Endothelial cell of umbilical vein (primary cell): ENCODE results near the gene TESPA1. TPM values are rescaled to one million over a fixed set of nuclear protein-coding genes. Genes with fewer than 3 reads are reported as not detected.

Experiments
- BruUV-seq: library from RNA; stranded (reverse); fragments of 400-500 nt; replicated peaks from 2 replicates; lab custom pipeline; 2021; lab: Mats Ljungman, UMichigan
- CTCF ChIA-PET: fragments of 300-600, 350-600 bp; sonication (Branson Sonifier 250); formaldehyde crosslinking; loops from one replicate; lab custom pipeline; 2021; ENCODE audit warnings: antibody characterized with exemption, inconsistent platforms; lab: Charles Lee
- POLR2A ChIA-PET: fragments of 300-600, 350-600 bp; sonication (Branson Sonifier 250); formaldehyde crosslinking; loops from one replicate; lab custom pipeline; 2021; ENCODE audit warnings: antibody characterized with exemption, inconsistent platforms; lab: Charles Lee
- DNase-seq: peaks from one replicate; pipeline ENCODE4 v3.0.0-alpha.2; 2011; ENCODE audit warnings: low read depth, low spot score
- FAIRE-seq: peaks from 2 replicates; lab custom pipeline; 2011; peaks lifted over from hg19 to GRCh38; lab: Jason Lieb, UNC
- H2AFZ ChIP-seq: 2 replicates; pipeline ENCODE4 v1.6.0; 2012; ENCODE audit warnings: low read depth, low read length, control low read depth, inconsistent platforms
- H3K27ac ChIP-seq: 2 replicates; pipeline ENCODE4 v1.5.1; 2011; ENCODE audit warnings: low read depth, mild to moderate bottlenecking, control low read depth, low read length, moderate library complexity; ENCODE audit not compliant: insufficient read depth
- H3K27me3 ChIP-seq, 2 experiments: 2 replicates each; pipeline versions ENCODE4 v1.6.0 to v1.6.1; 2011; ENCODE audit warnings: low read length in 2 of 2, mixed read lengths in 1 of 2; ENCODE audit not compliant: control insufficient read depth in 2 of 2, insufficient read depth in 2 of 2
- H3K36me3 ChIP-seq, 2 experiments: 2 replicates in 1 of 2; 3 replicates in 1 of 2; pipeline ENCODE4 v1.5.1; 2011; ENCODE audit warnings: low read length in 2 of 2, mild to moderate bottlenecking in 1 of 2, moderate library complexity in 1 of 2; ENCODE audit not compliant: control insufficient read depth in 2 of 2, insufficient read depth in 2 of 2; ENCODE audit errors: extremely low read depth in 1 of 2
- H3K4me1 ChIP-seq: 3 replicates; pipeline ENCODE4 v1.5.1; 2011; ENCODE audit warnings: mild to moderate bottlenecking, low read length; ENCODE audit not compliant: control insufficient read depth, insufficient read depth; ENCODE audit errors: extremely low read depth
- H3K4me2 ChIP-seq: 2 replicates; pipeline ENCODE4 v1.6.1; 2011; ENCODE audit warnings: low read length, control low read depth, mixed read lengths; ENCODE audit not compliant: insufficient read depth
- H3K4me3 ChIP-seq, 3 experiments: fragments of 200-600 bp in 1 of 3; sonication (generic), shearing (Covaris generic) in 1 of 3; replicated peaks in 1 of 3; 2 replicates each; pipeline ENCODE4 v1.5.1; 2011 to 2016; ENCODE audit warnings: control low read depth in 3 of 3, low read length in 3 of 3, mild to moderate bottlenecking in 2 of 3, inconsistent platforms in 1 of 3, low read depth in 1 of 3, moderate library complexity in 1 of 3; ENCODE audit not compliant: insufficient read depth in 1 of 3
- H3K79me2 ChIP-seq: 2 replicates; pipeline ENCODE4 v1.6.0; 2012; ENCODE audit warnings: low read length, inconsistent platforms; ENCODE audit not compliant: control insufficient read depth, insufficient read depth
- H3K9ac ChIP-seq: replicated peaks from 2 replicates; pipeline ENCODE3; 2011; ENCODE audit warnings: low read length, control low read depth; ENCODE audit not compliant: insufficient read depth; ENCODE audit errors: extremely low read depth
- H3K9me1 ChIP-seq: replicated peaks from 3 replicates; pipeline ENCODE4 v1.6.0; 2011; ENCODE audit warnings: mild to moderate bottlenecking, low read length; ENCODE audit not compliant: control insufficient read depth, insufficient read depth; ENCODE audit errors: extremely low read depth
- H3K9me3 ChIP-seq: replicated peaks from 2 replicates; pipeline ENCODE4 v1.5.1; 2012; ENCODE audit warnings: low read length, inconsistent platforms; ENCODE audit not compliant: control insufficient read depth, insufficient read depth
- H4K20me1 ChIP-seq: replicated peaks from 2 replicates; pipeline ENCODE3; 2011; ENCODE audit warnings: mild to moderate bottlenecking, low read length; ENCODE audit not compliant: control insufficient read depth, insufficient read depth; ENCODE audit errors: extremely low read depth
- EZH2 ChIP-seq: IDR thresholded peaks from 2 replicates; pipeline ENCODE4 v1.6.1; 2012; ENCODE audit warnings: borderline replicate concordance, low read depth, mild to moderate bottlenecking, moderate library complexity, low read length, inconsistent platforms; ENCODE audit not compliant: severe bottlenecking
- FOS ChIP-seq: IDR thresholded peaks from 2 replicates; pipeline ENCODE4 v1.6.1; 2011; ENCODE audit warnings: mild to moderate bottlenecking, low read length, moderate library complexity, borderline replicate concordance; ENCODE audit not compliant: insufficient read depth
- GATA2 ChIP-seq: IDR thresholded peaks from 2 replicates; pipeline ENCODE4 v1.7.0; 2011; ENCODE audit warnings: low read depth, mild to moderate bottlenecking, moderate library complexity, mixed read lengths, low read length; ENCODE audit not compliant: insufficient read length, insufficient read depth
- JUN ChIP-seq: IDR thresholded peaks from 2 replicates; pipeline ENCODE4 v1.6.1; 2011; ENCODE audit warnings: borderline replicate concordance, low read depth; ENCODE audit not compliant: insufficient read length, insufficient read depth
- MYC ChIP-seq: IDR thresholded peaks from one replicate; pipeline ENCODE4 v1.6.1; 2011; ENCODE audit warnings: mild to moderate bottlenecking, low read depth, low read length
- POLR2A ChIP-seq: IDR thresholded peaks from 2 replicates; pipeline ENCODE4 v1.6.1; 2012; ENCODE audit warnings: low read depth, mild to moderate bottlenecking, control low read depth, low read length
- POLR2AphosphoS5 ChIP-seq: IDR thresholded peaks from 2 replicates; pipeline ENCODE4 v1.6.1; 2012; ENCODE audit warnings: low read depth, mild to moderate bottlenecking, control low read depth, low read length, moderate library complexity; ENCODE audit not compliant: insufficient read depth
- dilution Hi-C: fragments of 300-500 bp; cut with MboI; formaldehyde crosslinking; loops from one replicate; pipeline ENCODE4 v1.15.0; 2019; ENCODE audit warnings: low sequenced_read_pairs; ENCODE audit not compliant: extremely low pct_ligation_motif_present
- intact Hi-C: fragments of 100-400 bp; cut with micrococcal nuclease; formaldehyde crosslinking; loops from one replicate; pipeline ENCODE4 v1.10.0; 2022
- polyA plus RNA-seq, 4 experiments: library from polyadenylated mRNA; depleted of rRNA in 3 of 4; stranded (reverse) in 3 of 4; unstranded in 1 of 4; fragments of >200 nt; gene quantifications; 2 replicates each; pipeline versions ENCODE4 v1.2.1 to v1.2.3, GENCODE V29; 2011 to 2012; ENCODE audit warnings: missing spikeins in 1 of 4
- total RNA-seq: library from RNA; stranded (reverse); gene quantifications from 2 replicates; pipeline ENCODE4 v1.2.3, GENCODE V29; 2021
- TF ChIP-seq, protein P1 (sequence below), 2 donors: IDR thresholded peaks; 1 replicate in 1 of 2; 2 replicates in 1 of 2; pipeline ENCODE4 v1.5.1; 2011; ENCODE audit warnings: low read length in 2 of 2, mild to moderate bottlenecking in 2 of 2, moderate library complexity in 2 of 2, control low read depth in 1 of 2, inconsistent platforms in 1 of 2, low read depth in 1 of 2; ENCODE audit not compliant: insufficient read depth in 1 of 2; ENCODE audit errors: extremely low read depth in 1 of 2
- TF ChIP-seq, protein P2 (sequence below): IDR thresholded peaks from 2 replicates; pipeline ENCODE4 v1.6.1; 2011; ENCODE audit not compliant: insufficient read depth, insufficient read length

TESPA1 gene
- total and polyA plus RNA-seq, 2 donors (not counting 3 experiments of a cell fraction or from before 2014, with no cell fraction given): not detected

DNA sequence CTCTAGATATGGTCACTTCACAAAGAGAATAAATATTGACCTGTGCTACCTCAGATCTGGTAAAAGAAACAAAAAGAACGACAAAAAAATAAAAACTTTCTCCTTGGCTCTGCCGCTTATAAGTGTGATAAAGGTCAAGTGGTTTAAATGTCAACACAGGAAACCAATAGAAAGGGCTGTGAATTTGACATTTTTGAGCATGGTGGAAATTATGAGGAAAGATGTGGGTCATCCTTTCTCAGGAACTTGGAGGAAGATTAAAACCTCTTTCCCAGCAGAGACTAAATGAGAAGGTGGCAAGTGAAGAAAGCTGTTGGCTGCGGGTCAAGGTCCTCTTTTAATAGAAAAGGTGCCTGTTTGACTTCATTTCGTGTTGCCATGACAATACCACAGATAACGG, 28.2 kb downstream of the TESPA1 start:
- ChIA-PET CTCF (interaction anchor here (1.0 to 7.0 kb wide), 8 partner anchors 100 to 255 kb away, joined by 3 to 136 read pairs (median 12); partner anchors contain the start of gene MUCL1), POLR2A (no interaction called here)
- H3K4me1 ChIP-seq: no peaks in the 10 kb centered on the region
- H3K4me3 ChIP-seq: no peak overlapping the region
- no peak for DNase-seq
- no peaks in the 10 kb centered on the region for H3K79me2 ChIP-seq
- H4K20me1 ChIP-seq: no peaks in the 10 kb centered on the region
- dilution Hi-C loops: no loop called here
- H2AFZ ChIP-seq: no peak overlapping the region
- TF ChIP-seq MYC: no peak
- TF ChIP-seq JUN: no peak
- no peak for TF ChIP-seq GATA2
- TF ChIP-seq, protein P1, sequence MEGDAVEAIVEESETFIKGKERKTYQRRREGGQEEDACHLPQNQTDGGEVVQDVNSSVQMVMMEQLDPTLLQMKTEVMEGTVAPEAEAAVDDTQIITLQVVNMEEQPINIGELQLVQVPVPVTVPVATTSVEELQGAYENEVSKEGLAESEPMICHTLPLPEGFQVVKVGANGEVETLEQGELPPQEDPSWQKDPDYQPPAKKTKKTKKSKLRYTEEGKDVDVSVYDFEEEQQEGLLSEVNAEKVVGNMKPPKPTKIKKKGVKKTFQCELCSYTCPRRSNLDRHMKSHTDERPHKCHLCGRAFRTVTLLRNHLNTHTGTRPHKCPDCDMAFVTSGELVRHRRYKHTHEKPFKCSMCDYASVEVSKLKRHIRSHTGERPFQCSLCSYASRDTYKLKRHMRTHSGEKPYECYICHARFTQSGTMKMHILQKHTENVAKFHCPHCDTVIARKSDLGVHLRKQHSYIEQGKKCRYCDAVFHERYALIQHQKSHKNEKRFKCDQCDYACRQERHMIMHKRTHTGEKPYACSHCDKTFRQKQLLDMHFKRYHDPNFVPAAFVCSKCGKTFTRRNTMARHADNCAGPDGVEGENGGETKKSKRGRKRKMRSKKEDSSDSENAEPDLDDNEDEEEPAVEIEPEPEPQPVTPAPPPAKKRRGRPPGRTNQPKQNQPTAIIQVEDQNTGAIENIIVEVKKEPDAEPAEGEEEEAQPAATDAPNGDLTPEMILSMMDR (IDR thresholded peaks at IDR 0.05; ENCODE audit: extremely low read depth in 1 of 2, insufficient read depth in 1 of 2, low read depth in 1 of 2, low read length in 2 of 2): no peak
- no peak for TF ChIP-seq POLR2A
- no peak for TF ChIP-seq FOS
- TF ChIP-seq, protein P2, sequence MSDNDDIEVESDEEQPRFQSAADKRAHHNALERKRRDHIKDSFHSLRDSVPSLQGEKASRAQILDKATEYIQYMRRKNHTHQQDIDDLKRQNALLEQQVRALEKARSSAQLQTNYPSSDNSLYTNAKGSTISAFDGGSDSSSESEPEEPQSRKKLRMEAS: no peak
- TF ChIP-seq EZH2: no peak
- TF ChIP-seq POLR2AphosphoS5: no peak
- H3K4me2 ChIP-seq: no peak overlapping the region
- FAIRE-seq: no peak
- intact Hi-C loops: loop anchor here (5.0 kb wide), 1 partner anchor 359 kb away; no protein-coding TSS in a partner anchor
- H3K36me3 ChIP-seq: no peaks in the 10 kb centered on the region
- H3K27me3 ChIP-seq: peaks cover 6 to 15% of the 10 kb centered on the region in 2 experiments
- BruUV-seq: no TSS peak
- H3K9ac ChIP-seq: no peak overlapping the region
- H3K9me3 ChIP-seq: no peaks in the 10 kb centered on the region
- no peak overlapping the region for H3K27ac ChIP-seq
- no peaks in the 10 kb centered on the region for H3K9me1 ChIP-seq
